Right atrium auricular region (tissue), 2 donors: ENCODE measurements around the gene LRP2. TPM values are rescaled to one million over a fixed set of nuclear protein-coding genes. Genes with fewer than 3 reads are reported as not detected.

Experiments
- DNase-seq: peaks from one replicate; pipeline ENCODE4 v3.0.0-alpha.2; 2019; ENCODE audit warnings: low spot score
- H3K27ac ChIP-seq, 2 donors: fragments of 200-600 bp; sonication (generic); 1 replicate in 1 of 2; 2 replicates in 1 of 2; pipeline ENCODE4 v1.5.1; 2016 to 2019
- H3K27me3 ChIP-seq, 2 donors: fragments of 200-600 bp; sonication (generic); one replicate each; pipeline versions ENCODE4 v1.5.1 to v1.6.0; 2017 to 2019
- H3K36me3 ChIP-seq: fragments of 200-600 bp; sonication (generic); one replicate; pipeline ENCODE4 v1.5.1; 2016
- H3K4me1 ChIP-seq, 2 donors: fragments of 200-600 bp; sonication (generic); one replicate each; pipeline versions ENCODE4 v1.5.1 to v1.6.0; 2017 to 2019
- H3K4me3 ChIP-seq, 2 donors: fragments of 200-600 bp; sonication (generic); 1 replicate in 1 of 2; 2 replicates in 1 of 2; pipeline ENCODE4 v1.5.1; 2017 to 2019; ENCODE audit warnings: mild to moderate bottlenecking in 1 of 2, moderate library complexity in 1 of 2
- H3K9me3 ChIP-seq, 2 donors: fragments of 200-600 bp; sonication (generic); one replicate each; pipeline ENCODE4 v1.5.1; 2019
- total RNA-seq, 2 donors: library from RNA; depleted of rRNA; stranded (reverse); fragments of >200 nt; gene quantifications; one replicate each; pipeline ENCODE4 v1.1.0, GENCODE V29; 2016
- TF ChIP-seq, protein P1 (sequence below), 2 donors: fragments of 200-600 bp; sonication (generic); IDR thresholded peaks; one replicate each; pipeline ENCODE4 v1.5.1; 2019; ENCODE audit warnings: antibody characterized with exemption in 2 of 2

The LRP2 gene
- total RNA-seq, 2 donors from 2014 or later, result 8.1 to 14.8 TPM

GRCh38 chr2:169301596-169302335 is 60.6 kb downstream of the LRP2 start:
- Histone ChIP-seq H3K4me1 (no peaks in the 10 kb centered on the region), H3K36me3 (no peaks in the 10 kb centered on the region), H3K4me3 (no peak overlapping the region), H3K9me3 (no peaks in the 10 kb centered on the region), H3K27ac (no peak overlapping the region), H3K27me3 (no peaks in the 10 kb centered on the region)
- TF ChIP-seq, protein P1, sequence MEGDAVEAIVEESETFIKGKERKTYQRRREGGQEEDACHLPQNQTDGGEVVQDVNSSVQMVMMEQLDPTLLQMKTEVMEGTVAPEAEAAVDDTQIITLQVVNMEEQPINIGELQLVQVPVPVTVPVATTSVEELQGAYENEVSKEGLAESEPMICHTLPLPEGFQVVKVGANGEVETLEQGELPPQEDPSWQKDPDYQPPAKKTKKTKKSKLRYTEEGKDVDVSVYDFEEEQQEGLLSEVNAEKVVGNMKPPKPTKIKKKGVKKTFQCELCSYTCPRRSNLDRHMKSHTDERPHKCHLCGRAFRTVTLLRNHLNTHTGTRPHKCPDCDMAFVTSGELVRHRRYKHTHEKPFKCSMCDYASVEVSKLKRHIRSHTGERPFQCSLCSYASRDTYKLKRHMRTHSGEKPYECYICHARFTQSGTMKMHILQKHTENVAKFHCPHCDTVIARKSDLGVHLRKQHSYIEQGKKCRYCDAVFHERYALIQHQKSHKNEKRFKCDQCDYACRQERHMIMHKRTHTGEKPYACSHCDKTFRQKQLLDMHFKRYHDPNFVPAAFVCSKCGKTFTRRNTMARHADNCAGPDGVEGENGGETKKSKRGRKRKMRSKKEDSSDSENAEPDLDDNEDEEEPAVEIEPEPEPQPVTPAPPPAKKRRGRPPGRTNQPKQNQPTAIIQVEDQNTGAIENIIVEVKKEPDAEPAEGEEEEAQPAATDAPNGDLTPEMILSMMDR (IDR thresholded peaks at IDR 0.05), result no peak
- no peak for DNase-seq

- TF ChIP-seq, protein P1 (IDR thresholded peaks at IDR 0.05), result no peak
- Histone ChIP-seq H3K27me3 (no peaks in the 10 kb centered on the region), H3K9me3 (no peaks in the 10 kb centered on the region), H3K4me1 (no peaks in the 10 kb centered on the region), H3K27ac (no peak overlapping the region), H3K4me3 (no peak overlapping the region), H3K36me3 (no peaks in the 10 kb centered on the region)
- no peak for DNase-seq
Observed at GRCh38 chr2:169300636-169301530, 61.5 kb downstream of the LRP2 start.

- TF ChIP-seq, protein P1 (IDR thresholded peaks at IDR 0.05), result no peak
- H3K27ac ChIP-seq, result no peak overlapping the region
- H3K4me1 ChIP-seq, result no peaks in the 10 kb centered on the region
- no peak for DNase-seq
- no peaks in the 10 kb centered on the region for H3K27me3 ChIP-seq
- H3K9me3 ChIP-seq, result no peaks in the 10 kb centered on the region
- H3K4me3 ChIP-seq, result no peak overlapping the region
- no peaks in the 10 kb centered on the region for H3K36me3 ChIP-seq
Observed at GRCh38 chr2:169298007-169298406, 64.3 kb downstream of the LRP2 start.

DNA sequence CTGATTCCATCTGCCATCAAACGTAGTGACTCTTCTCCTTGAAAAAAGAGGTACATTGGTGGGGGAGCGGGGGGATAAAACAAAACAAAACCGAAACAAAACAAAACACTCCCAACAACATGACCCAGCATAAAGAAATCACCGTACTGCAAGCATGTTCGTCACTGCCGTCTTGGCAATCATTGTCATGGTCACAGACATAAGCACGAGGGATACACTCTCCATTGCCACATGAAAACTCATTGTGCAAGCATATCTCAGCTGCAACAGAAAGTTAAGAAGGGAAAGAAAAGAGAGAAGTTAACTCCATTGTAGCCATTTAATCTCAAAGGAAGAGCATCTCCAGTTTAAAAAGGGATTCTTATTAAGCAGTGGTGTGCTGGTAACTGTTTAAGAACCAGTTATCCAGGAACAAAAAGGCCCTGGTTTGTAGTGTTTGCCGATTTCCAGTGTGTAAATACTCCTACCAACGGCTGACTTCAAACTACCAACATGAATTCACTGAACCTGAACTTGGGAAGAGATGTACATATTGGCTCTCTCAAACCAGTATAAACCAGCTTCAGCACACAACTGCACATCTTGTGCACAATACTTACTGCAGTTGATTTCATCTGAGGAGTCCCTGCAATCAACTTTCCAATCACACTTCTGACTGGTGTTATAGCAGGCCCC is 68.2 kb downstream of the LRP2 start:
- Histone ChIP-seq H3K4me3 (no peak overlapping the region), H3K27me3 (no peaks in the 10 kb centered on the region), H3K36me3 (no peaks in the 10 kb centered on the region), H3K4me1 (no peaks in the 10 kb centered on the region), H3K9me3 (no peaks in the 10 kb centered on the region), H3K27ac (no peak overlapping the region)
- no peak for DNase-seq
- TF ChIP-seq, protein P1 (IDR thresholded peaks at IDR 0.05), result no peak

- TF ChIP-seq, protein P1 (IDR thresholded peaks at IDR 0.05), result no peak
- Histone ChIP-seq H3K9me3 (no peaks in the 10 kb centered on the region), H3K27me3 (no peaks in the 10 kb centered on the region), H3K27ac (no peak overlapping the region), H3K36me3 (no peaks in the 10 kb centered on the region), H3K4me3 (no peak overlapping the region), H3K4me1 (no peaks in the 10 kb centered on the region)
- no peak for DNase-seq
Observed at GRCh38 chr2:169291517-169291916, 70.8 kb downstream of the LRP2 start.
